HG03442 (cell line): ENCODE measurements around the gene PSENEN.

ENCODE experiments used
- ATAC-seq: cut with Tn5 transposase; IDR thresholded peaks from one replicate; pipeline ENCODE4 v1.9.1; 2021; ENCODE audit warnings: mild to moderate bottlenecking, moderate library complexity; ENCODE audit not compliant: unreplicated experiment

Gene PSENEN

GRCh38 chr19:35750167-35750566 lies 4.7 kb downstream of the PSENEN start:
- ATAC-seq: no peak

- no peak for ATAC-seq
Observed at GRCh38 chr19:35751839-35752745, 6.6 kb downstream of the PSENEN start.

- ATAC-seq: no peak
Observed at GRCh38 chr19:35752746-35753350, 7.4 kb downstream of the PSENEN start.

- no peak for ATAC-seq
Observed at GRCh38 chr19:35753634-35754369, 8.4 kb downstream of the PSENEN start.

GRCh38 chr19:35754370-35755130 lies 9.1 kb downstream of the PSENEN start:
- no peak for ATAC-seq

- no peak for ATAC-seq
Observed at GRCh38 chr19:35755131-35755549, 9.7 kb downstream of the PSENEN start.

- no peak for ATAC-seq
Observed at GRCh38 chr19:35755550-35756376, 10.3 kb downstream of the PSENEN start.

GRCh38 chr19:35756377-35757230 lies 11.2 kb downstream of the PSENEN start, which contains the start of gene HSPB6:
TSS of gene HSPB6 (minus strand) at chr19:35757029. CDS start at chr19:35757008, 21 bp downstream.
- ATAC-seq: no peak

- ATAC-seq: no peak
Observed at GRCh38 chr19:35757231-35757748, 11.8 kb downstream of the PSENEN start.

GRCh38 chr19:35757749-35758608 lies 12.5 kb downstream of the PSENEN start, which contains the start of gene PROSER3:
TSS of gene PROSER3 (plus strand) at chr19:35758176. CDS start at chr19:35758216, 40 bp downstream.
- ATAC-seq: peak; percentile 94

- ATAC-seq: no peak
Observed at GRCh38 chr19:35759697-35760096, 14.2 kb downstream of the PSENEN start.

GRCh38 chr19:35760711-35761349 lies 15.4 kb downstream of the PSENEN start:
- no peak for ATAC-seq

- no peak for ATAC-seq
Observed at GRCh38 chr19:35764432-35765315, 19.2 kb downstream of the PSENEN start.

- ATAC-seq: no peak
Observed at GRCh38 chr19:35766571-35767104, 21.2 kb downstream of the PSENEN start.

GRCh38 chr19:35767288-35768081 lies 22.0 kb downstream of the PSENEN start:
- no peak for ATAC-seq
